ENCODE measurements around the gene SAMSN1.

Gene SAMSN1

DNA sequence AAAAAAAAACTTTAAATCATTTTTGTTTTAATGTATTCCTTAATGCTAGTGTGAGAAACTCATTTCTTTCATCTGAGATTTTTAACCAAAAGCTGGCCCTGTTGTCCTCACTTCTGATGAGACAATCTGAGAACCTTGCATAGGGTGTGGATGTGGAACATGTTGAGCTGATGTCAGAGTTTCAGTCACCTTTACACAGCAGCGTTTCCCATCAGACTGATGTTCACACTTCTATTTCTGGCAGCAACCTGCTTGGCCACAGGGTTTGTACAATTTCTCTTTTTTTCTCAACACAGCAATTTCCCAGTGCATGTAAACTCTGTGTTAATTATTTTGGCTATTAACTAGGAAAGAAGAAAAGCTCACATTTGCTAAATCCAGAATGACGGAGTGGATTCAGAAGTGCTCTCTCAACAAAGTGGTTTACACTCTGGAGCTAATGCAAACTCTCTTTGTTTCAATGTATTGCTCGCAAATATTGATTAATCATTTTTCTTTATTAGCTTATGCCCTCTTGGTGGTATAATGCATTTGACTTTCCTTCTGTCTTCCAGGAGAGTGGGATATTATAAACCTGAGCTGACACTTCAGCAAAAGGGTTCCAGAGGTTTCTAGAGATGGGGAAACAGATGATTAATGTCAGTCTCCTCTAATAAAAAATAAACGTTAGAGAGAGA, 92.6 kb downstream of the SAMSN1 start:
- H3K27ac ChIP-seq = no peak overlapping the region
- no peak for DNase-seq (ENCODE audit: low spot score)
- CTCF ChIA-PET = no interaction called here
- POLR2A ChIA-PET (ENCODE audit: low non-redundant PET) = no interaction called here
- TF ChIP-seq, protein P1, sequence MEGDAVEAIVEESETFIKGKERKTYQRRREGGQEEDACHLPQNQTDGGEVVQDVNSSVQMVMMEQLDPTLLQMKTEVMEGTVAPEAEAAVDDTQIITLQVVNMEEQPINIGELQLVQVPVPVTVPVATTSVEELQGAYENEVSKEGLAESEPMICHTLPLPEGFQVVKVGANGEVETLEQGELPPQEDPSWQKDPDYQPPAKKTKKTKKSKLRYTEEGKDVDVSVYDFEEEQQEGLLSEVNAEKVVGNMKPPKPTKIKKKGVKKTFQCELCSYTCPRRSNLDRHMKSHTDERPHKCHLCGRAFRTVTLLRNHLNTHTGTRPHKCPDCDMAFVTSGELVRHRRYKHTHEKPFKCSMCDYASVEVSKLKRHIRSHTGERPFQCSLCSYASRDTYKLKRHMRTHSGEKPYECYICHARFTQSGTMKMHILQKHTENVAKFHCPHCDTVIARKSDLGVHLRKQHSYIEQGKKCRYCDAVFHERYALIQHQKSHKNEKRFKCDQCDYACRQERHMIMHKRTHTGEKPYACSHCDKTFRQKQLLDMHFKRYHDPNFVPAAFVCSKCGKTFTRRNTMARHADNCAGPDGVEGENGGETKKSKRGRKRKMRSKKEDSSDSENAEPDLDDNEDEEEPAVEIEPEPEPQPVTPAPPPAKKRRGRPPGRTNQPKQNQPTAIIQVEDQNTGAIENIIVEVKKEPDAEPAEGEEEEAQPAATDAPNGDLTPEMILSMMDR (conservative IDR thresholded peaks at IDR 0.05; ENCODE audit: low read depth) = no peak

GRCh38 chr21:14452727-14453241, 93.3 kb downstream of the SAMSN1 start:
- ChIA-PET POLR2A (ENCODE audit: low non-redundant PET) (no interaction called here), CTCF (no interaction called here)
- H3K27ac ChIP-seq = no peak overlapping the region
- no peak for DNase-seq (ENCODE audit: low spot score)
- TF ChIP-seq, protein P1 (conservative IDR thresholded peaks at IDR 0.05; ENCODE audit: low read depth) = no peak

- ChIA-PET CTCF (no interaction called here), POLR2A (ENCODE audit: low non-redundant PET) (no interaction called here)
- no peak for DNase-seq (ENCODE audit: low spot score)
- H3K27ac ChIP-seq = no peak overlapping the region
- TF ChIP-seq, protein P1 (conservative IDR thresholded peaks at IDR 0.05; ENCODE audit: low read depth) = no peak
Observed at GRCh38 chr21:14452031-14452726, 93.9 kb downstream of the SAMSN1 start.

GRCh38 chr21:14451546-14451945, 94.6 kb downstream of the SAMSN1 start:
- DNase-seq (ENCODE audit: low spot score) = no peak
- TF ChIP-seq, protein P1 (conservative IDR thresholded peaks at IDR 0.05; ENCODE audit: low read depth) = no peak
- ChIA-PET POLR2A (ENCODE audit: low non-redundant PET) (no interaction called here), CTCF (interaction anchor here (0.6 kb wide), 1 partner anchor 9 kb away, joined by 3 read pairs; no protein-coding TSS in a partner anchor)
- H3K27ac ChIP-seq = no peak overlapping the region

DNA sequence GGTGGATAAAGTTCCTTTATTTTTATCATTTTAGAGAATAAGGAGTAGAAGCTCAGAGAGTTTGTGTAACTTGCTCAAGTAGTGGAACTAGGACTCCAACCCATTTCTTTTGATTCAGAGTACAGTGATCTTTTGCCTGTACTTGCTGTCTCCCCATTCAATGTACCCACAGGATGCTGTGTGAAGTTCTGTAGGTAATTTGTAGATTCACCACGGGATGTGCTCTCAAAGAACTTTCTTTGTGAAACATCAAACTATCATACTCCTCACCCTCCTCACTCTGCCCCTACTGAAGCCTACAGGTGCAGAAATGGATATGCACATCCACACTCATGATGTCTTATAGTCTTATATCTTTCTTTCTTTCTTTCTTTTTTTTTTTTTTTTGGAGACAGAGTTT, 97.3 kb downstream of the SAMSN1 start:
- POLR2A ChIA-PET (ENCODE audit: low non-redundant PET) = no interaction called here
- H3K27ac ChIP-seq = no peak overlapping the region
- TF ChIP-seq, protein P1 (conservative IDR thresholded peaks at IDR 0.05; ENCODE audit: low read depth) = no peak
- no peak for DNase-seq (ENCODE audit: low spot score)
- CTCF ChIA-PET = interaction anchor here (0.6 kb wide), 1 partner anchor 87 kb away, joined by 3 read pairs; no protein-coding TSS in a partner anchor

DNA sequence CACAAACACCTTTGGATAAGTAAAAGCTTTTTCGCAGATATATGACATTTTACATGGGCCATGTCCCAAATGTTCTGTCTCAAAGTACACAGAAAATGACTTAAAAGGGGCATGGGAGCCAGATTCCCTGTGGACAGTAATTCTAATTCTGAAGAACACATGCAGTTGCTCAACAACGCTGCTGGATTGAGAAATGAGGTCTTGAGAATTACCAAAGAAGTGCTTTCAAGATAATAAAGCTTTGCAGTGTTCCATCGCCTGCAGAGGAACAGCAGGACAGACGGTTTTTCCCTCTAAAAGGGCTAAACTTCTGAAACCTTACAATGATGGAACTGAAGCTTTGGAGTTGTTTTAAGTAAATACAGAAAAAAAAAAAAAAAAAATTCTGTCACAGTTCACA, 107.9 kb downstream of the SAMSN1 start:
- CTCF ChIA-PET = no interaction called here
- DNase-seq (ENCODE audit: low spot score) = no peak
- H3K27ac ChIP-seq = no peak overlapping the region
- POLR2A ChIA-PET (ENCODE audit: low non-redundant PET) = no interaction called here
- TF ChIP-seq, protein P1 (conservative IDR thresholded peaks at IDR 0.05; ENCODE audit: low read depth) = no peak

All from RWPE1 (cell line).